Amniotic stem cell (primary cell): ENCODE measurements around the gene VARS2.

ENCODE experiments used
- DNase-seq: peaks from one replicate; lab custom pipeline; 2025; lab: John Stamatoyannopoulos, UW

VARS2 gene

GRCh38 chr6:30884521-30885480, 29.2 kb upstream of the VARS2 start:
- no peak for DNase-seq

GRCh38 chr6:30885481-30885998, 28.5 kb upstream of the VARS2 start:
- no peak for DNase-seq

- DNase-seq: peak; percentile 41
These were observed 27.8 kb upstream of the VARS2 start for GRCh38 chr6:30885999-30886896.

GRCh38 chr6:30886897-30887255, 27.2 kb upstream of the VARS2 start:
- DNase-seq: no peak

GRCh38 chr6:30887901-30888815, 25.9 kb upstream of the VARS2 start:
- peak; percentile 15 for DNase-seq

GRCh38 chr6:30888816-30889495, 25.1 kb upstream of the VARS2 start:
- DNase-seq: no peak

GRCh38 chr6:30889496-30889885, 24.5 kb upstream of the VARS2 start:
- DNase-seq: no peak

GRCh38 chr6:30889921-30890645, 24.0 kb upstream of the VARS2 start:
- DNase-seq: no peak

- no peak for DNase-seq
These were observed 23.2 kb upstream of the VARS2 start for GRCh38 chr6:30890646-30891449.

GRCh38 chr6:30891450-30891723, 22.7 kb upstream of the VARS2 start:
- no peak for DNase-seq

- no peak for DNase-seq
These were observed 22.1 kb upstream of the VARS2 start for GRCh38 chr6:30891816-30892538.

- DNase-seq: no peak
These were observed 20.9 kb upstream of the VARS2 start for GRCh38 chr6:30893001-30893591.

- no peak for DNase-seq
These were observed 20.4 kb upstream of the VARS2 start for GRCh38 chr6:30893666-30894065.

- DNase-seq: no peak
These were observed 19.7 kb upstream of the VARS2 start for GRCh38 chr6:30894381-30894780.

- DNase-seq: no peak
These were observed 19.1 kb upstream of the VARS2 start for GRCh38 chr6:30894935-30895334.

- DNase-seq: no peak
These were observed 18.7 kb upstream of the VARS2 start for GRCh38 chr6:30895343-30895742.

GRCh38 chr6:30896541-30896940, 17.5 kb upstream of the VARS2 start:
- no peak for DNase-seq

GRCh38 chr6:30897882-30898281, 16.2 kb upstream of the VARS2 start:
- no peak for DNase-seq
